Right lobe of liver (tissue), 6 donors: ENCODE measurements around the gene COMP. TPM values are rescaled to one million over a fixed set of nuclear protein-coding genes. Genes with fewer than 3 reads are reported as not detected.

Experiments used
- ATAC-seq, 4 donors: fragments of 200-7000 bp; cut with Tn5 transposase; one replicate each; pipeline ENCODE4 v1.9.1; 2020; ENCODE audit warnings: mild to moderate bottlenecking in 4 of 4, moderate library complexity in 4 of 4
- DNase-seq, 3 donors: peaks; one replicate each; pipeline ENCODE4 v3.0.0-alpha.2; 2020
- H3K27ac ChIP-seq, 3 donors: fragments of 200-600 bp; one replicate each; pipeline ENCODE4 v1.8.0; 2022
- H3K27me3 ChIP-seq, 2 donors: fragments of 200-600 bp; one replicate each; pipeline ENCODE4 v1.8.0; 2022
- H3K36me3 ChIP-seq, 4 donors: fragments of 200-600 bp; sonication (generic) in 1 of 4; one replicate each; pipeline versions ENCODE4 v1.5.1 to v1.8.0; 2017 to 2022; ENCODE audit warnings: control low read depth in 1 of 4
- H3K4me1 ChIP-seq, 4 donors: fragments of 200-600 bp; sonication (generic) in 1 of 4; one replicate each; pipeline versions ENCODE4 v1.5.1 to v1.8.0; 2017 to 2022; ENCODE audit warnings: control low read depth in 1 of 4
- H3K4me3 ChIP-seq, 3 donors: fragments of 200-600 bp; one replicate each; pipeline ENCODE4 v1.8.0; 2022
- H3K9me3 ChIP-seq, 4 donors: fragments of 200-600 bp; sonication (generic) in 1 of 4; one replicate each; pipeline versions ENCODE4 v1.5.1 to v1.8.0; 2017 to 2022; ENCODE audit warnings: control low read depth in 1 of 4
- POLR2A ChIP-seq: fragments of 450-650 bp; IDR thresholded peaks from one replicate; pipeline ENCODE4 v1.6.1; 2017; ENCODE audit warnings: antibody characterized with exemption, mild to moderate bottlenecking
- WGBS: methylation state at CpG from one replicate; pipeline ENCODE4 v1.1.6; 2018; ENCODE audit warnings: low coverage, low lambda C conversion rate; ENCODE audit not compliant: insufficient coverage; ENCODE audit errors: missing lambda C conversion rate; 5-methylcytosine and 5-hydroxymethylcytosine counted together
- intact Hi-C, 2 donors: fragments of 100-400 bp; cut with DNase I; formaldehyde crosslinking; loops; one replicate each; pipeline versions ENCODE4 v1.11.2 to v1.14.1; 2022
- total RNA-seq, 6 experiments: library from RNA; depleted of rRNA in 2 of 6; stranded (reverse); fragments of >200 nt in 2 of 6; fragmentation: NEBNext Ultra II Directional in 3 of 6; extraction: Animal tissue kit (Norgen Biotek cat#: 25700) in 3 of 6; gene quantifications; one replicate each; pipeline versions ENCODE4 v1.1.0 to v1.2.4, GENCODE V29; 2016 to 2023
- TF ChIP-seq, protein P1 (sequence below), 4 donors: fragments of 200-600 bp in 3 of 4; fragments of 450-650 bp in 1 of 4; IDR thresholded peaks; one replicate each; pipeline versions ENCODE4 v1.5.1 to v1.8.0; 2016 to 2022; ENCODE audit warnings: antibody characterized with exemption in 4 of 4, mild to moderate bottlenecking in 2 of 4
- donor health status: DM: no; HTN: yes; CAD: no.
- donor health status: DM: no; HTN: no; CAD: no.
- donor health status: DM: no; HTN: no; CAD: no.
- donor health status: DM: no; HTN: yes; CAD: no.
- donor health status: DM: no; HTN: yes; CAD: no.

Gene COMP
- total RNA-seq, 6 experiments from 2014 or later, result 0.11 to 0.31 TPM; not detected in 4

DNA sequence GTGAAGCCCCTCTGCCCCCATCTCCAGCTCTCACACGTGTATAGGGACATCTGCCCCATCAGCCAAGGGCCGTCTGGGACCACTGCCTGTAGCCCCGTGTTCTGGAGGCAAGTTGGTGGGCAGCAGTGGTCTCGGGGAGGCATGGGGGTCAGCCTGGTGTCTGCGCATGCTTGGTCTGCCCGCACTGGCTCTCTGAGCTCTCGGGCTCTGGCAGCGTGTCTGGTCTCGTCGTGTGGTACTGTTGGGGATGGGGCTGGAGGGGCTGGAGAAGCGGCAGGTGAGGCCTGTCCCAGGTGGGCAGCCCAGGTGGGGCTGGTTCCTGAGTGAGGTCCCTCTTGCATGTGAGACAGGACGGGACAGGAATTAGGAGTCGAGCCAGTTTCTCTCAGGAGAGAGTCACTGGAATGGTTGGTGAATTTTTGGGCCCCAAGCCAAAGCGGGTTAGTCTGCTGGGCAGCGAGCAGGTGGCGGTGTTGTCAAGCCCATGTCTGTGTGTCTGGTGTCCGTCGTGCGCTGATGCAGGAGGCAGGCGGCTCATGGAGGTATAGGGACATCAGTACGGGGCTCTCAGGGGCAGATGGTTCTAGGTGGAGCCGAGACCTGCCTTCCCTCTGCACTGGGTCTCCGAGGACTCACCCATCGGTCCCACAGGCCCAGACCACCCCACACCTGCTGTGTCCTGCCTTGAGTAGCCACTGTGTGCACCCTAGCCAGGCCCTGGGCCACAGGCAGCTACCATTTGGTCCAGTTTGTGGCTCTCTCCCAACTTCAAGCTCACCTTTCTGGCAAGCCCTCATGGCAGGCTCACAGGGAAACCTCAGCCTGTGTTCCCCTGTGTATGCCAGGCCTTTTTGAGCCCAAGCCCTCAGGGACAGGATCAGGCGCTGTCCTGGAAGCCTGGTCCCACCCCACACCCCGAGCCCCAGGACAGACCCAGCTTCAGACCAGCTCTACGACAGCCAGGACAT lies 18.2 kb downstream of the COMP start:
- TF ChIP-seq, protein P1, sequence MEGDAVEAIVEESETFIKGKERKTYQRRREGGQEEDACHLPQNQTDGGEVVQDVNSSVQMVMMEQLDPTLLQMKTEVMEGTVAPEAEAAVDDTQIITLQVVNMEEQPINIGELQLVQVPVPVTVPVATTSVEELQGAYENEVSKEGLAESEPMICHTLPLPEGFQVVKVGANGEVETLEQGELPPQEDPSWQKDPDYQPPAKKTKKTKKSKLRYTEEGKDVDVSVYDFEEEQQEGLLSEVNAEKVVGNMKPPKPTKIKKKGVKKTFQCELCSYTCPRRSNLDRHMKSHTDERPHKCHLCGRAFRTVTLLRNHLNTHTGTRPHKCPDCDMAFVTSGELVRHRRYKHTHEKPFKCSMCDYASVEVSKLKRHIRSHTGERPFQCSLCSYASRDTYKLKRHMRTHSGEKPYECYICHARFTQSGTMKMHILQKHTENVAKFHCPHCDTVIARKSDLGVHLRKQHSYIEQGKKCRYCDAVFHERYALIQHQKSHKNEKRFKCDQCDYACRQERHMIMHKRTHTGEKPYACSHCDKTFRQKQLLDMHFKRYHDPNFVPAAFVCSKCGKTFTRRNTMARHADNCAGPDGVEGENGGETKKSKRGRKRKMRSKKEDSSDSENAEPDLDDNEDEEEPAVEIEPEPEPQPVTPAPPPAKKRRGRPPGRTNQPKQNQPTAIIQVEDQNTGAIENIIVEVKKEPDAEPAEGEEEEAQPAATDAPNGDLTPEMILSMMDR (IDR thresholded peaks at IDR 0.05), result no peak
- TF ChIP-seq POLR2A, result no peak
- ATAC-seq (no peak), DNase-seq (no peak)
- no peak overlapping the region for H3K4me3 ChIP-seq
- intact Hi-C loops, result no loop called here
- no peaks in the 10 kb centered on the region for H3K36me3 ChIP-seq
- no peaks in the 10 kb centered on the region for H3K4me1 ChIP-seq
- H3K9me3 ChIP-seq, result no peaks in the 10 kb centered on the region
- H3K27me3 ChIP-seq, result no peaks in the 10 kb centered on the region
- no peak overlapping the region for H3K27ac ChIP-seq
- 53% methylated on average over 4 of the region's 27 CpGs for WGBS

DNA sequence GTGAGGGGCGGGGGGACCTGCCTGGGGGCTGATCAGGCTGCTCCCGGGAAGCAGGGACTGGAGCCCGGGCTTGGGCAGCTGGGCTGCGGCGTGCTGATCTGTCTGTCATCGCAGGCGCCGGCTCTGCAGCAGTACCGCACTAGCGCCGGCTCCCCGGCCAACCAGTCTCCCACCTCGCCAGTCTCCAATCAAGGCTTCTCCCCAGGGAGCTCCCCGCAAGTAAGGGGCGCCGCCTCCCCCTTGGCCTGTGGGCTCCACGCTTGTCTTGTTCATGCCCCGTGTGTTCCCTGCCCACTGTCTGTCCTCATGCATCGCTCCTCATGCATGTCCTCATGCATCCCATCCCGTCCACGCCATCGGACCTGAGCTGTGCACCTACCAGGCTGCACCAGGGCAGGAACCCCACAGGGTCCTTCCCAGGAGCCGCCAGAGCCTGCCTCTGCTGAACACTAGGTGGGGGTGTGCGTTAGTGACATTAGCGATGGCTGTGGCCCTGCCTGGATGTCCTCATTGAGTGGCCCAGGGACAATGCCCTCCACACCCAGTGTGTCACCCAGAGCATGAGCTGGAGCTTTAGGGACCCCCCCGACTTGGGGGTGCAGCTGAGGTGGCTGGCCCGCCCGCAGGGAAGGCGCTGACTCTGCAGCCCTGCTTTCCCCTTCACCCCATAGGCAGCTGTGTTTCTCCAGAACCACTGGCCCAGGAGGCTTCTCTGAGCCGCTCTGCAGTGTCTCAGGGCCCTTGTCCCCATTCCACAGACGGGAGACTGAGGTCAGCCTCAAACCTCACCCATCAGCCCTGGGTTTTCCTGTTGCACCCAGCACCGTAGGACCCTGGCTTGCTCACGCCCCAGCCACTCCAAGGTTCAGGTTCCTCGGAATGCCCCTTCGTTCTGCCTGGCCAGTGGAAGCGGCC lies 19.5 kb downstream of the COMP start:
- no peaks in the 10 kb centered on the region for H3K9me3 ChIP-seq
- H3K27ac ChIP-seq, result no peak overlapping the region
- no peaks in the 10 kb centered on the region for H3K4me1 ChIP-seq
- no peak for TF ChIP-seq POLR2A
- TF ChIP-seq, protein P1 (IDR thresholded peaks at IDR 0.05), result peak in 1 of 4 donors; percentile 14
- no peaks in the 10 kb centered on the region for H3K36me3 ChIP-seq
- intact Hi-C loops, result no loop called here
- peak in 1 of 4 donors; percentile 21 for ATAC-seq
- H3K4me3 ChIP-seq, result no peak overlapping the region
- no peak for DNase-seq
- H3K27me3 ChIP-seq, result no peaks in the 10 kb centered on the region
- WGBS, result 100% methylated on average over 6 of the region's 36 CpGs

DNA sequence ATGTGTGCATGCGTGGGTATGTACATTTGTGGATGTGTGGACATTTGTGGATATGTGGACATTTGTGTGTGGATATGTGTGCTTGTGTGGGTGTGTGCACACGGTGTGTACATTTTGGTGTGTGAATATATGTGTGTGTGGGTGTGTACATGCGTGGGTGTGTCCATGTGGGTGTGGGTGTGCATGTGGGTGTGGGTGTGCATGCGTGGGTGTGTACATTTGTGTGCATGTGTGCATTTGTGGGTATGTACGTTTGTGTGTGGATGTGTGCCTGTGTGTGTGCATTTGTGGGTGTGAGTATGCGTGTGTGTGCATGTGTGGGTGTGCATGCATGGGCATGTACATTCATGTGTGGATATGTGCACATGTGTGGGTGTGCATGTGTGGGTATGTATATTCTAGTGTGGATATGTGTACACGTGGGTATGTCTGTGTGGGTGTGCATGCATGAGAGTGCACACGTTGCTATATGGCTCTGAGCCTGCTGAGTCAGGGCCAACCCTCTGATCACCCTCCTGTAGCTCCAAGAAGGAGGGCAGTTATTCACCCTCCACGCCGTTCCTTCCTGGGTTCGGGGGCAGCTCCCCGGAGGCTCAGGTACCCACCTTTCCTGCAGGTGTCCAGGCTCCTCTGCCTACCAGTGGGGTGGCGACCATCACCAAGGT lies 20.3 kb downstream of the COMP start:
- WGBS, result 84% methylated on average over 7 of the region's 13 CpGs

More for the DNA sequence above, 20.3 kb downstream of the COMP start:
- TF ChIP-seq POLR2A, result no peak
- TF ChIP-seq, protein P1 (IDR thresholded peaks at IDR 0.05), result no peak
- no peaks in the 10 kb centered on the region for H3K4me1 ChIP-seq
- H3K36me3 ChIP-seq, result no peaks in the 10 kb centered on the region
- no peaks in the 10 kb centered on the region for H3K27me3 ChIP-seq
- no peak overlapping the region for H3K4me3 ChIP-seq
- no peak overlapping the region for H3K27ac ChIP-seq
- no peaks in the 10 kb centered on the region for H3K9me3 ChIP-seq
- intact Hi-C loops, result no loop called here
- ATAC-seq (no peak), DNase-seq (no peak)
